Neural crest cell (in vitro differentiated cells): ENCODE results near the gene MKRN2OS. TPM values are rescaled to one million over a fixed set of nuclear protein-coding genes. Genes with fewer than 3 reads are reported as not detected.

ENCODE experiments used
- DNase-seq: peaks from one replicate; pipeline ENCODE4 v3.0.0; 2021; ENCODE audit warnings: low read depth, mixed read lengths, low spot score
- H3K27ac Mint-ChIP-seq: one replicate; pipeline ENCODE4 v1.8.0; 2021; ENCODE audit warnings: mild to moderate bottlenecking, mixed read lengths; ENCODE audit not compliant: unreplicated experiment
- H3K27me3 Mint-ChIP-seq: 2 replicates; pipeline ENCODE4 v1.8.0; 2021; ENCODE audit warnings: low read depth, mild to moderate bottlenecking, mixed read lengths
- H3K36me3 Mint-ChIP-seq: 2 replicates; pipeline ENCODE4 v1.8.0; 2021; ENCODE audit warnings: low read depth, mild to moderate bottlenecking, mixed read lengths
- H3K4me1 Mint-ChIP-seq: 2 replicates; pipeline ENCODE4 v1.8.0; 2021; ENCODE audit warnings: mixed read lengths
- H3K4me3 Mint-ChIP-seq: one replicate; pipeline ENCODE4 v1.8.0; 2021; ENCODE audit warnings: mild to moderate bottlenecking, mixed read lengths
- H3K9me3 Mint-ChIP-seq: 2 replicates; pipeline ENCODE4 v1.8.0; 2021; ENCODE audit warnings: mixed read lengths
- CTCF ChIP-seq: fragments of 200-600 bp; sonication (generic); conservative IDR thresholded peaks from 2 replicates; pipeline ENCODE4 v1.5.0; 2021; ENCODE audit warnings: antibody characterized with exemption, mild to moderate bottlenecking
- total RNA-seq: library from RNA; stranded (reverse); gene quantifications from 2 replicates; pipeline ENCODE4 v1.2.1, GENCODE V29; 2021

Gene MKRN2OS
- total RNA-seq, 1 donor from 2014 or later, result not detected

DNA sequence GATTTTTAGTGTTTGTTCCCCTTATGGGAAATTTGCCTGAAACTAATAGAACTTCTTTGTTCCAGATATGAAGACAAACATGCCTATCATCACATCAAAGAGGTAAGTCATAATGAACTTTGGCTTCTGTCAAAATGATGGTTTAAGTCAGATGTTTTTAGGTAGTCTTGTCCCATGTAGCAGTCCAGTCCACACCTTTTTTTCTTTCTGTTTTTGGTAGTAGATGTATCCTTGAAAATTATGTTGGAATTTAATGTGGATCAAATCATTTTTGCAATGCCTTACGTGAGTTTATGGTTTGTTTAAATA lies 48.9 kb downstream of the MKRN2OS start:
- no peaks in the 10 kb centered on the region for H3K9me3 Mint-ChIP-seq
- no peaks in the 10 kb centered on the region for H3K27me3 Mint-ChIP-seq
- TF ChIP-seq CTCF, result no peak
- H3K27ac Mint-ChIP-seq, result no peak overlapping the region
- DNase-seq, result no peak
- peaks cover 10% of the 10 kb centered on the region for H3K36me3 Mint-ChIP-seq
- H3K4me3 Mint-ChIP-seq, result no peak overlapping the region
- no peaks in the 10 kb centered on the region for H3K4me1 Mint-ChIP-seq

- no peak for DNase-seq
- H3K27me3 Mint-ChIP-seq, result no peaks in the 10 kb centered on the region
- H3K4me3 Mint-ChIP-seq, result no peak overlapping the region
These were observed 49.4 kb downstream of the MKRN2OS start for GRCh38 chr3:12495749-12496452.

DNA sequence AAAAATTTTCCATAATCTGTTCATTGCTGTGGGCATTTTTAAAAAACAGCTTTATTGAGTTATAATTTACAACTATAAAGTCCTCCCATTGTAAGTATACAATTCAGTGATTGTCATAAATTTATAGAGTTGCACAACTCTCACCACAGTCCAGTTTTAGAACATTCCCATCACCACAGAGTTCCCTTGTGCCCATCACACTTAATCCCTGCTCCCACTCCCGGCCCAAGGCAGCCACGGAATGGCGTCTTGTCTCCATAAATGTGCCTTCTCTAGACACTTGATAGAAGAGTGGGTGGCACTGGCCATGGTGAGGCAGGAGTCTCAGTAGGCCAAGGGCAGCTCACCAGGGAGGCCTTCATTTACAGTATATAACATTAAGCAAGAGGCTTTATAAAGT lies 54.8 kb downstream of the MKRN2OS start:
- Mint-ChIP-seq H3K9me3 (no peaks in the 10 kb centered on the region), H3K27ac (no peak overlapping the region), H3K4me1 (peaks cover 13% of the 10 kb centered on the region), H3K4me3 (no peak overlapping the region), H3K27me3 (no peaks in the 10 kb centered on the region), H3K36me3 (peaks cover 2% of the 10 kb centered on the region)
- TF ChIP-seq CTCF, result no peak
- DNase-seq, result no peak

More at GRCh38 chr3:12495749-12496452, 49.4 kb downstream of the MKRN2OS start:
- peak; percentile 25 for TF ChIP-seq CTCF
- H3K4me1 Mint-ChIP-seq, result no peaks in the 10 kb centered on the region
- H3K27ac Mint-ChIP-seq, result no peak overlapping the region
- H3K36me3 Mint-ChIP-seq, result peaks cover 10% of the 10 kb centered on the region
- H3K9me3 Mint-ChIP-seq, result no peaks in the 10 kb centered on the region

DNA sequence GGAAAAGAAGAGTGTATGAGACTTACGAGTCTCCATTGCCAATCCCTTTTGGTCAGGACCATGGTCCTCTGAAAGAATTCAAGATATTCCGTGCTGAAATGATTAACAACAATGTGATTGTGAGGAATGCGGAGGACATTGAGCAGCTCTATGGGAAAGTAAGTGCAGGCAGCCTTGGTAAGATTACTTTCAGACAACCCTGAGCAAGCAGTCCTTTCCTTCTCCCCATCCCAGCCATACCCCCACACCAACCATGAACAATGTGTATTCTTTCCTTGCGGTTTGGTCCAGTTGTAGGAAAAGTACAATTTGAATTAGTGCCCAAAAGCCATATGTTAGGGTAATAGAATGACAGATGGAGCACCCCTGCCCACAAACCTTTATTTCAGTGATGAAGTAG lies 55.5 kb downstream of the MKRN2OS start:
- Mint-ChIP-seq H3K9me3 (no peaks in the 10 kb centered on the region), H3K4me3 (no peak overlapping the region), H3K27ac (no peak overlapping the region), H3K27me3 (no peaks in the 10 kb centered on the region), H3K4me1 (peaks cover 20% of the 10 kb centered on the region), H3K36me3 (peaks cover 2% of the 10 kb centered on the region)
- no peak for DNase-seq
- TF ChIP-seq CTCF, result no peak

Other genes with a start within 250 kb of the MKRN2OS start
- gene TSEN2, start 61.0 kb downstream of the MKRN2OS start, total RNA-seq, result 26.5 and 28.1 TPM in 2 replicates
- 25.8 and 27.2 TPM in 2 replicates for gene MKRN2, start 11.6 kb upstream of the MKRN2OS start, total RNA-seq
- 123 and 124 TPM in 2 replicates for gene RAF1, start 118.6 kb upstream of the MKRN2OS start, total RNA-seq
- gene TMEM40, start 213.8 kb upstream of the MKRN2OS start, total RNA-seq, result not detected in 2 replicates